GM12872 (cell line): ENCODE measurements around the gene SCML2.

Source experiments
- TF ChIP-seq, protein P1 (sequence below): IDR thresholded peaks from 3 replicates; pipeline ENCODE4 v1.5.1; 2011; ENCODE audit warnings: low read depth, mild to moderate bottlenecking, low read length, moderate library complexity; ENCODE audit not compliant: insufficient read depth

The SCML2 gene

GRCh38 chrX:18271309-18271708 lies 83.2 kb downstream of the SCML2 start:
- TF ChIP-seq, protein P1, sequence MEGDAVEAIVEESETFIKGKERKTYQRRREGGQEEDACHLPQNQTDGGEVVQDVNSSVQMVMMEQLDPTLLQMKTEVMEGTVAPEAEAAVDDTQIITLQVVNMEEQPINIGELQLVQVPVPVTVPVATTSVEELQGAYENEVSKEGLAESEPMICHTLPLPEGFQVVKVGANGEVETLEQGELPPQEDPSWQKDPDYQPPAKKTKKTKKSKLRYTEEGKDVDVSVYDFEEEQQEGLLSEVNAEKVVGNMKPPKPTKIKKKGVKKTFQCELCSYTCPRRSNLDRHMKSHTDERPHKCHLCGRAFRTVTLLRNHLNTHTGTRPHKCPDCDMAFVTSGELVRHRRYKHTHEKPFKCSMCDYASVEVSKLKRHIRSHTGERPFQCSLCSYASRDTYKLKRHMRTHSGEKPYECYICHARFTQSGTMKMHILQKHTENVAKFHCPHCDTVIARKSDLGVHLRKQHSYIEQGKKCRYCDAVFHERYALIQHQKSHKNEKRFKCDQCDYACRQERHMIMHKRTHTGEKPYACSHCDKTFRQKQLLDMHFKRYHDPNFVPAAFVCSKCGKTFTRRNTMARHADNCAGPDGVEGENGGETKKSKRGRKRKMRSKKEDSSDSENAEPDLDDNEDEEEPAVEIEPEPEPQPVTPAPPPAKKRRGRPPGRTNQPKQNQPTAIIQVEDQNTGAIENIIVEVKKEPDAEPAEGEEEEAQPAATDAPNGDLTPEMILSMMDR = no peak

GRCh38 chrX:18255059-18255458 lies 99.4 kb downstream of the SCML2 start:
- TF ChIP-seq, protein P1 = no peak

DNA sequence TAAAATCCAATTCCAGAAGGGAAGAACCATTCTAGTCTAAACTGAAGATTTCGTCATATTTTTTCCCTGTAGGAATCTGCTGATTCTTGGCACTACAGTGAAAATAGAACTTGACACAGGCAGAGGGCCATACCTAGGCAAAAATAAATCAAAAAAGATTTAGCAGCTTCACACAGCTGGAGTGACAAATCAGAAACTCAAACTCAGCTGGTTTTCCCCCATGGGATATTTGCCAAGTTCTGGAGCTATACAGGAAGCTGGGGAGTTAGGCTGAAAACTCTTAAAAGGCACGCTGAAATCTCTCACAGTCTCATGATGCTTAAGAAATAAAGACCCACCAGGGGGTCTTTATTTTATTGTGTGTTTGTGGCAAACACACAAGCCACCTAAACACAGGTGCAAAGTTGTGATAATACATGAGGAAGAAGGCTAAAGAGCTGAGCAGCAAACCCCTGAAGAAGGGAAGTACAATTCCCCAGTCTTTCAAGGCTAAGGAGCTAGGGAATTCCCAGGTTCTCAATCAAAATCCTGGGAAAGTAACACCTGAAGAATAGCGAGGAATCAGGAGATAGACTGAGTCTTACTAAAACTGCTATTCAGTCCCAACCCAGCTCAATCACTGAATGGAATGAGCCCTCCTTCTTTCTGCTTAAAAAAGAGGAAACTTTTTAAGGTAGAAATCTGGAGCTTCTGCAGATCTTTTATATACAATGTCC lies 101.7 kb downstream of the SCML2 start:
- TF ChIP-seq, protein P1 = no peak

GRCh38 chrX:18228069-18228468 lies 126.4 kb downstream of the SCML2 start:
- TF ChIP-seq, protein P1 = no peak

GRCh38 chrX:18227458-18227857 lies 127.0 kb downstream of the SCML2 start:
- TF ChIP-seq, protein P1 = no peak

DNA sequence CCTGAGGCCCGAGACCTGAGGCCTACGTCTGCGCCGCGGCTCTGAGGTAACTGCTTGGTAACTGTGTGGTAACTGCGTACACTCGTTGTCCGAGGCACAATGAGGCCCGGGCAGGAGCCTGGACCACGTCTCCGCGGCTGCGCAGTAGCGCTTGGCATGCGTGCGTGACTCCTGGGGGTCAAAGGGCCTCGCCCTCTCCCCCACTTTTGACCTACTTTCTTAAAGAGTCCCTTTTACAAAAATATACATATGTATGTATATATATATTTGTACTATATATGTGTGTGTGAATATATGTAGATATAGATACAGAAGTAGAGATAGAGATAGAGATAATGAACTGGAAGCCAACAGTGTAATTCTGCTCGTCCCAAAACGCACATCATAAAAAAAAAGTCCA lies 133.7 kb downstream of the SCML2 start, which contains the start of gene BEND2:
Gene BEND2, minus strand, starts transcription at position 101 of the 400 bp plus-strand sequence. CDS start 136 bp downstream, outside the sequence.
- TF ChIP-seq, protein P1 = no peak

DNA sequence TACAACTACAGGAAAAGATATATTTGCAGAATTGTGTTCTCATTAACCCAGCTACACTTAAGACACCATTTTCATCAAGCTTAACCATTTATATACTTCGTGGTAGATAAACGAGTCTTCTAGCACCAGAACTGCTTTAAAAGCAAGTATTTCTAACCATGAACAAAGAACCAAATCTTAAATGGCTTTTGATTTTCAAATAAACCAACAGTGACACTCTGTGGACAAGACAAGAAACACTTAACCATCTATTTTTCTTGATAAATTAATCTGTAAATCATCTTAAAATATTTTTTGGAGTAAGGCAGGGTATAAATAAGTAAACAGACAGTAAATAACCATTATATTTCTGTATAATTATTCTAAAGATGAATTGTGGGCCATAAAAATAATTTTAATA lies 144.0 kb downstream of the SCML2 start:
- TF ChIP-seq, protein P1 = no peak
